Natural killer cell (primary cell): ENCODE measurements around the gene RTCB. TPM values are rescaled to one million over a fixed set of nuclear protein-coding genes. Genes with fewer than 3 reads are reported as not detected.

Experiments
- ATAC-seq, 3 donors: fragments of 150-1000 bp in 2 of 3; fragments of 200-7000 bp in 1 of 3; cut with Tn5 transposase; 1 replicate in 1 of 3; 2 replicates in 2 of 3; pipeline ENCODE4 v1.10.0; 2021; ENCODE audit warnings: mild to moderate bottlenecking in 2 of 3, moderate library complexity in 2 of 3
- DNase-seq, 2 donors: peaks; one replicate each; pipeline versions ENCODE4 v3.0.0 to v3.0.0-alpha.2; 2013 to 2021; ENCODE audit warnings: mixed read lengths in 1 of 2
- H3K27ac ChIP-seq: one replicate; pipeline ENCODE4 v1.5.1; 2013; ENCODE audit warnings: mild to moderate bottlenecking, low read length
- H3K27me3 ChIP-seq: one replicate; pipeline ENCODE4 v1.6.1; 2013; ENCODE audit warnings: low read length; ENCODE audit not compliant: control insufficient read depth, insufficient read depth
- H3K36me3 ChIP-seq: one replicate; pipeline ENCODE4 v1.6.1; 2013; ENCODE audit warnings: low read length; ENCODE audit not compliant: control insufficient read depth, insufficient read depth
- H3K4me1 ChIP-seq: one replicate; pipeline ENCODE4 v1.6.1; 2013; ENCODE audit warnings: low read length; ENCODE audit not compliant: control insufficient read depth, insufficient read depth
- H3K4me3 ChIP-seq: one replicate; pipeline ENCODE4 v1.5.1; 2013; ENCODE audit warnings: low read length
- H3K9me3 ChIP-seq: one replicate; pipeline ENCODE4 v1.6.1; 2013; ENCODE audit warnings: low read length; ENCODE audit not compliant: control insufficient read depth, insufficient read depth
- H3K27ac Mint-ChIP-seq, 2 donors: one replicate each; pipeline ENCODE4 v1.8.0; 2022; ENCODE audit warnings: mild to moderate bottlenecking in 2 of 2, mixed read lengths in 2 of 2, moderate library complexity in 1 of 2
- H3K27me3 Mint-ChIP-seq, 2 donors: one replicate each; pipeline ENCODE4 v1.8.0; 2022; ENCODE audit warnings: low read depth in 2 of 2, mixed read lengths in 2 of 2
- H3K36me3 Mint-ChIP-seq: one replicate; pipeline ENCODE4 v1.8.0; 2022; ENCODE audit warnings: mixed read lengths
- H3K4me1 Mint-ChIP-seq, 2 donors: one replicate each; pipeline ENCODE4 v1.8.0; 2022; ENCODE audit warnings: mixed read lengths in 2 of 2
- H3K4me3 Mint-ChIP-seq: one replicate; pipeline ENCODE4 v1.8.0; 2022; ENCODE audit warnings: mild to moderate bottlenecking, moderate library complexity, mixed read lengths
- H3K9me3 Mint-ChIP-seq, 2 donors: one replicate each; pipeline ENCODE4 v1.8.0; 2022; ENCODE audit warnings: mixed read lengths in 2 of 2
- WGBS: methylation state at CpG from one replicate; pipeline ENCODE4 v1.1.7; 2013; ENCODE audit warnings: missing lambda C conversion rate; ENCODE audit not compliant: insufficient coverage; 5-methylcytosine and 5-hydroxymethylcytosine counted together
- intact Hi-C: fragments of 100-400 bp; cut with micrococcal nuclease; formaldehyde crosslinking; loops from one replicate; pipeline ENCODE4 v1.14.2; 2022
- total RNA-seq, 4 donors: library from RNA; stranded (reverse); fragments of 120-200 nt in 1 of 4; gene quantifications; one replicate each; pipeline versions ENCODE4 v1.2.3 to v1.2.4, GENCODE V29; 2013 to 2022
- TF ChIP-seq, protein P1 (sequence below): fragments of 200-600 bp; IDR thresholded peaks from one replicate; pipeline ENCODE4 v1.8.0; 2022; ENCODE audit warnings: antibody characterized with exemption

RTCB gene
- total RNA-seq, 3 donors from 2014 or later (not counting 1 experiment from before 2014, with no cell fraction given) = 44.3 to 53.2 (median 46.6) TPM

DNA sequence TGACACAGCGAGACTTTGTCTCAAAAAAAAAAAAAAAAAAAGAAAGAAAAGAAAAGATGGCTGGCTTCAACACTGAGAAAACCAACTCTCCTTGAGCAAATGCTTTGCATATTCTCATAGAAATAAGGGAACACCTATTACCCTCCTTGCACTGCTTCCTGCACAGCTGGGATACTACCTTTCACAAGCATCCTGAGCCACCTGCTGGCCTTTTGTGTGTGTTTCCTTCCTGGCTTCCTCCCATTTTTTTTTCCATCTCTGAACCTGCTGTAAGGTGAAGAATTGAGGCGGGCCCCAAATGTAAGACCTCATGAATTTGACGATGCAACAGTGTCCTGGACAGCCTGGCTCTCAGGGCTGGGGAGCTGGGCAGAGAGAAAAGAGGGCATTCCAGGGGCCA is 56.3 kb downstream of the RTCB start:
- intact Hi-C loops = no loop called here
- ATAC-seq = no peak
- H3K4me1 ChIP-seq = no peaks in the 10 kb centered on the region
- H3K4me3 ChIP-seq = no peak overlapping the region
- H3K9me3 ChIP-seq = no peaks in the 10 kb centered on the region
- Mint-ChIP-seq H3K4me1 (peaks cover 0 to 6% of the 10 kb centered on the region in 2 donors), H3K27ac (no peak overlapping the region), H3K4me3 (no peak overlapping the region), H3K36me3 (no peaks in the 10 kb centered on the region), H3K27me3 (peaks cover 2 to 7% of the 10 kb centered on the region in 2 donors), H3K9me3 (peaks cover 2 to 3% of the 10 kb centered on the region in 2 donors)
- no peaks in the 10 kb centered on the region for H3K36me3 ChIP-seq
- H3K27ac ChIP-seq = no peak overlapping the region
- TF ChIP-seq, protein P1, sequence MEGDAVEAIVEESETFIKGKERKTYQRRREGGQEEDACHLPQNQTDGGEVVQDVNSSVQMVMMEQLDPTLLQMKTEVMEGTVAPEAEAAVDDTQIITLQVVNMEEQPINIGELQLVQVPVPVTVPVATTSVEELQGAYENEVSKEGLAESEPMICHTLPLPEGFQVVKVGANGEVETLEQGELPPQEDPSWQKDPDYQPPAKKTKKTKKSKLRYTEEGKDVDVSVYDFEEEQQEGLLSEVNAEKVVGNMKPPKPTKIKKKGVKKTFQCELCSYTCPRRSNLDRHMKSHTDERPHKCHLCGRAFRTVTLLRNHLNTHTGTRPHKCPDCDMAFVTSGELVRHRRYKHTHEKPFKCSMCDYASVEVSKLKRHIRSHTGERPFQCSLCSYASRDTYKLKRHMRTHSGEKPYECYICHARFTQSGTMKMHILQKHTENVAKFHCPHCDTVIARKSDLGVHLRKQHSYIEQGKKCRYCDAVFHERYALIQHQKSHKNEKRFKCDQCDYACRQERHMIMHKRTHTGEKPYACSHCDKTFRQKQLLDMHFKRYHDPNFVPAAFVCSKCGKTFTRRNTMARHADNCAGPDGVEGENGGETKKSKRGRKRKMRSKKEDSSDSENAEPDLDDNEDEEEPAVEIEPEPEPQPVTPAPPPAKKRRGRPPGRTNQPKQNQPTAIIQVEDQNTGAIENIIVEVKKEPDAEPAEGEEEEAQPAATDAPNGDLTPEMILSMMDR = no peak
- no peaks in the 10 kb centered on the region for H3K27me3 ChIP-seq
- 86% methylated on average over 3 of the region's 3 CpGs for WGBS
- peak in 1 of 2 donors; percentile 10 for DNase-seq

DNA sequence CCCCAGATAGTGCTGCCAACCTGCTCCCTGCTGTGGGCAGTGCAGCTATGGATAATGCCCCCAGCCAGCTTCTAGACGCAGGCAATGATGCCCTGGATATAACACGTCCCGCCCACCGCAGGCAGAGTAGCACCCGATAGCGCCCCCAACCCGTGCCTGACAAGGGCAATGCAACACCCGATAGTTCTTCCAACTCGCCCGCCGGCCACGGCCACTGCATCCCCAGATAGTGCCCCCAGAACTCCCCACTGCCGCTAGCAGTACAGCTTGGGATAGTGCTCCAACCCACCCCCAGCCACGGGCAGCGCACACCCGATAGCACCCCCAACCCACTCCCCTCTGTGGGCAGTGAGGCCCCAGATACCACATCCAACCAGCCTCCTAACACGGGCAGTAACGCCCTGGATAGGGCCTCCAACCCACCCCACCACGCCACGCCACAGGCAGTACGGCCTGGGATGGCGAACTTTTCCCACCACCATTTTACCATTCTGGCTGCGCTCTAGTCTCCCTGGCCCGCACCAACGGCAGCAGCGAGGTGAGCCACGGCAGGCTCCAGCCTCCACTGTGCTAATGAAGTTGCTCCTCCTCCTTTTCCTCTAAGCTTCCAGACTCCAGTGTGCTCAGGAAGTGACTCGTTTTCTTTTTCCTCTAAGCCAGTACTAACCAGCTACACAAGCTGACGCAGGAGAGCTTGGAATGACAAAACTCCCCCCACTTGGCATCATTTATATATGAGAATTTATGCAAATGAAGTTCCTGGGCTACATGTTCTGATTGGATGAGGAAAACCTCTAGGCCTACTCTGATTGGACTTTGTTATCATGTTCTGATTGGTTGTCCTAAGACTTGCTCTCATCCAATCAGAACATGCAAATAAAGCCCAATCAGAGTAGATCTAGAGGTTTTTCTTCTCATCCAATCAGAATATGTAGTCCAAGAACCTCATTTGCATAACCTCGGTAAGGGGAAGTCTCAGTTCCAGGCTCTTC is 57.4 kb downstream of the RTCB start:
- TF ChIP-seq, protein P1 = no peak
- Mint-ChIP-seq H3K9me3 (peaks cover 2 to 3% of the 10 kb centered on the region in 2 donors), H3K27ac (no peak overlapping the region), H3K4me1 (peaks cover 0 to 6% of the 10 kb centered on the region in 2 donors), H3K27me3 (peaks cover 2 to 8% of the 10 kb centered on the region in 2 donors), H3K4me3 (no peak overlapping the region), H3K36me3 (no peaks in the 10 kb centered on the region)
- Histone ChIP-seq H3K4me1 (no peaks in the 10 kb centered on the region), H3K27me3 (no peaks in the 10 kb centered on the region), H3K9me3 (no peaks in the 10 kb centered on the region), H3K4me3 (no peak overlapping the region), H3K36me3 (no peaks in the 10 kb centered on the region), H3K27ac (no peak overlapping the region)
- no peak for ATAC-seq
- WGBS = 91% methylated on average over 29 of the region's 30 CpGs
- intact Hi-C loops = no loop called here
- DNase-seq = no peak

DNA sequence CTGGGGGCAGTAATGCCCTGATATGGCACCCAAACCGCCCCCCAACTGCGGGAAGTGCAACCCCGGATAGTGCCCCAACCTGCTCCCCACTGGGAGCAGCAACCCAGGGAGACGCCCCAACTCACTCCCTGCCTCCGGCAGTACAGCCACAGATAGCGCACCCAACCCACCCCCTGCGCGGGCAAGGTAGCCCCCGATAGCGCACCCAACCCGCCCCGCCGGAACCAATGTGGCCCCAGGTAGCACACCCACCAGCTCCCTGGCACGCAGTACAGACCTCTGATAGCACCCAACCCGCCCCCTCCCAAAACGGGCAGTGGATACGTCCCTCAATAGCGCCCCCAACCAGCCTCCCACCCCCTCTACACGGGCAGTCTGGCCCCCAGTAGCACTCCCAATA is 58.2 kb downstream of the RTCB start:
- Histone ChIP-seq H3K36me3 (no peaks in the 10 kb centered on the region), H3K27ac (no peak overlapping the region), H3K27me3 (no peaks in the 10 kb centered on the region), H3K4me1 (no peaks in the 10 kb centered on the region), H3K9me3 (no peaks in the 10 kb centered on the region), H3K4me3 (no peak overlapping the region)
- 93% methylated on average over 19 of the region's 19 CpGs for WGBS
- DNase-seq (no peak), ATAC-seq (no peak)
- no peaks in the 10 kb centered on the region for H3K36me3 Mint-ChIP-seq
- H3K4me1 Mint-ChIP-seq = peaks cover 0 to 6% of the 10 kb centered on the region in 2 donors
- intact Hi-C loops = no loop called here
- H3K27ac Mint-ChIP-seq = no peak overlapping the region
- TF ChIP-seq, protein P1 = no peak
- H3K27me3 Mint-ChIP-seq = peaks cover 2 to 8% of the 10 kb centered on the region in 2 donors
- H3K9me3 Mint-ChIP-seq = peaks cover 2 to 3% of the 10 kb centered on the region in 2 donors
- no peak overlapping the region for H3K4me3 Mint-ChIP-seq
